Tibial nerve (tissue), 4 donors: Measurements from ENCODE around the gene PSMB3. TPM values are rescaled to one million over a fixed set of nuclear protein-coding genes. Genes with fewer than 3 reads are reported as not detected.

Experiments used
- DNase-seq, 2 donors: peaks; one replicate each; pipeline ENCODE4 v3.0.0-alpha.2; 2019; ENCODE audit warnings: low spot score in 2 of 2
- H3K27ac ChIP-seq, 4 donors: fragments of 200-600 bp; sonication (generic) in 3 of 4; one replicate each; pipeline ENCODE4 v1.5.1; 2017 to 2019; ENCODE audit warnings: mild to moderate bottlenecking in 1 of 4
- H3K27me3 ChIP-seq, 2 donors: fragments of 200-600 bp; sonication (generic) in 1 of 2; one replicate each; pipeline versions ENCODE4 v1.5.1 to v1.6.0; 2017 to 2019
- H3K36me3 ChIP-seq, 3 donors: fragments of 200-600 bp; sonication (generic); one replicate each; pipeline ENCODE4 v1.5.1; 2018 to 2019
- H3K4me1 ChIP-seq, 4 donors: fragments of 200-600 bp; sonication (generic) in 3 of 4; one replicate each; pipeline ENCODE4 v1.5.1; 2017 to 2019
- H3K4me3 ChIP-seq, 4 donors: fragments of 200-600 bp; sonication (generic) in 3 of 4; one replicate each; pipeline ENCODE4 v1.5.1; 2017 to 2019; ENCODE audit warnings: mild to moderate bottlenecking in 1 of 4, moderate library complexity in 1 of 4
- H3K9me3 ChIP-seq, 4 donors: fragments of 200-600 bp; sonication (generic) in 3 of 4; one replicate each; pipeline ENCODE4 v1.5.1; 2017 to 2019
- EP300 ChIP-seq, 2 donors: sonication (generic); formaldehyde crosslinking; IDR thresholded peaks; one replicate each; pipeline ENCODE4 v1.6.1; 2017; ENCODE audit warnings: antibody characterized with exemption in 2 of 2, mild to moderate bottlenecking in 1 of 2
- POLR2A ChIP-seq, 2 donors: fragments of 450-650 bp; IDR thresholded peaks; one replicate each; pipeline ENCODE4 v1.6.1; 2017; ENCODE audit warnings: antibody characterized with exemption in 2 of 2, mild to moderate bottlenecking in 2 of 2, moderate library complexity in 2 of 2
- WGBS, 2 donors: methylation state at CpG; one replicate each; pipeline ENCODE4 v1.1.5; 2018; 5-methylcytosine and 5-hydroxymethylcytosine counted together
- total RNA-seq, 4 donors: library from RNA; depleted of rRNA; stranded (reverse); fragments of >200 nt; gene quantifications; one replicate each; pipeline ENCODE4 v1.1.0, GENCODE V29; 2016
- TF ChIP-seq, protein P1 (sequence below), 5 experiments: fragments of 200-600 bp in 3 of 5; fragments of 450-650 bp in 2 of 5; sonication (generic) in 3 of 5; IDR thresholded peaks; one replicate each; pipeline ENCODE4 v1.5.1; 2016 to 2019; ENCODE audit warnings: antibody characterized with exemption in 5 of 5, mild to moderate bottlenecking in 3 of 5, moderate library complexity in 2 of 5

Gene PSMB3
- total RNA-seq: 100 to 1,000 TPM in 3 of 4 donors, 10 to 100 TPM in 1; 88.8 to 146 (median 141) TPM

DNA sequence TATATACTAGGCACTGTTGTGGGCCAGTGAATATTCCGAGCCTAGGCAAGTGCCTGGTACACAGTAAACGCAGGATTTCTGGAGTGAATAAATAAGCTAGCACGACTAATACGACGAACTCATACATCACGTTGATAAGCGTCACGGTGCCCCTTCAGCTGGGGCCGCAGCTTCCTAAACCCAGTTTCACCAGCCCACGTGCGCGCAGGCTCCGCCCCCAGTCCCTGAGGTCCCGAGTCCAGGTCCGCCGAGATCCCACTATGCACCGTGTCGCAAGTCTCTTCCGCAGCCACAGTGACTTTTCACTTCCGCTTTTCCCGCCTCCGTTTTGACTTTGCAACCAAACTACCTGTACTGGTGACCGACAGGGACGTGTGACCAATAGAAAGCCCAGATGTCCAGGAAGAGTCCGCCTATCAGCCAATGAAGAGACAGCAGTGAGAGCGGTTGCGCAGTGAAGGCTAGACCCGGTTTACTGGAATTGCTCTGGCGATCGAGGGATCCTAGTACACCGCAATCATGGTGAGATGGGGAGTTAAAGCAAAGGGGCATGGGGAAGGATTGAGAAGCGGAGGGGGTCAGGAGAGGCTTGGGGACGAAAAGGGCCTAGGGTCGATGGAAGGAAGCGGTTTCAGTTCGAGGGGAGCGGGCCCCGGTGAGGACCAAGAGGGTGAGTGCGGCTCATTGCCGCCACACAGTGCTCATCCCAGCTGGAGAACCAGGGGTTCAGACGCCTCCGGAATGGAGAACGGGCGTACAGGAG, at the start of gene PSMB3:
Gene PSMB3 (plus strand): TSS at position 434 of the 763 bp plus-strand sequence. CDS start 86 bp downstream, at position 520.
- Histone ChIP-seq H3K4me1 (peaks cover 0 to 60% (median 42%) of the 10 kb centered on the region in 4 donors), H3K4me3 (peak within 1 kb of the TSS; percentile 67 to 87 (median 76)), H3K9me3 (no peaks in the 10 kb centered on the region), H3K36me3 (peaks cover 0 to 35% (median 4%) of the 10 kb centered on the region in 3 donors), H3K27me3 (peaks cover 0 to 3% of the 10 kb centered on the region in 2 donors), H3K27ac (peak within 1 kb of the TSS; percentile 41 to 93 (median 88))
- DNase-seq: peak; percentile 96 to 99
- TF ChIP-seq, protein P1, sequence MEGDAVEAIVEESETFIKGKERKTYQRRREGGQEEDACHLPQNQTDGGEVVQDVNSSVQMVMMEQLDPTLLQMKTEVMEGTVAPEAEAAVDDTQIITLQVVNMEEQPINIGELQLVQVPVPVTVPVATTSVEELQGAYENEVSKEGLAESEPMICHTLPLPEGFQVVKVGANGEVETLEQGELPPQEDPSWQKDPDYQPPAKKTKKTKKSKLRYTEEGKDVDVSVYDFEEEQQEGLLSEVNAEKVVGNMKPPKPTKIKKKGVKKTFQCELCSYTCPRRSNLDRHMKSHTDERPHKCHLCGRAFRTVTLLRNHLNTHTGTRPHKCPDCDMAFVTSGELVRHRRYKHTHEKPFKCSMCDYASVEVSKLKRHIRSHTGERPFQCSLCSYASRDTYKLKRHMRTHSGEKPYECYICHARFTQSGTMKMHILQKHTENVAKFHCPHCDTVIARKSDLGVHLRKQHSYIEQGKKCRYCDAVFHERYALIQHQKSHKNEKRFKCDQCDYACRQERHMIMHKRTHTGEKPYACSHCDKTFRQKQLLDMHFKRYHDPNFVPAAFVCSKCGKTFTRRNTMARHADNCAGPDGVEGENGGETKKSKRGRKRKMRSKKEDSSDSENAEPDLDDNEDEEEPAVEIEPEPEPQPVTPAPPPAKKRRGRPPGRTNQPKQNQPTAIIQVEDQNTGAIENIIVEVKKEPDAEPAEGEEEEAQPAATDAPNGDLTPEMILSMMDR (IDR thresholded peaks at IDR 0.05): peak in 1 of 5 experiments; percentile 53
- TF ChIP-seq EP300 (IDR thresholded peaks at IDR 0.05) (peak in 1 of 2 donors; percentile 89), POLR2A (IDR thresholded peaks at IDR 0.05) (peak; percentile 5 to 28)
- WGBS, 2 donors: 0% methylated on average over 44 of the region's 44 CpGs

DNA sequence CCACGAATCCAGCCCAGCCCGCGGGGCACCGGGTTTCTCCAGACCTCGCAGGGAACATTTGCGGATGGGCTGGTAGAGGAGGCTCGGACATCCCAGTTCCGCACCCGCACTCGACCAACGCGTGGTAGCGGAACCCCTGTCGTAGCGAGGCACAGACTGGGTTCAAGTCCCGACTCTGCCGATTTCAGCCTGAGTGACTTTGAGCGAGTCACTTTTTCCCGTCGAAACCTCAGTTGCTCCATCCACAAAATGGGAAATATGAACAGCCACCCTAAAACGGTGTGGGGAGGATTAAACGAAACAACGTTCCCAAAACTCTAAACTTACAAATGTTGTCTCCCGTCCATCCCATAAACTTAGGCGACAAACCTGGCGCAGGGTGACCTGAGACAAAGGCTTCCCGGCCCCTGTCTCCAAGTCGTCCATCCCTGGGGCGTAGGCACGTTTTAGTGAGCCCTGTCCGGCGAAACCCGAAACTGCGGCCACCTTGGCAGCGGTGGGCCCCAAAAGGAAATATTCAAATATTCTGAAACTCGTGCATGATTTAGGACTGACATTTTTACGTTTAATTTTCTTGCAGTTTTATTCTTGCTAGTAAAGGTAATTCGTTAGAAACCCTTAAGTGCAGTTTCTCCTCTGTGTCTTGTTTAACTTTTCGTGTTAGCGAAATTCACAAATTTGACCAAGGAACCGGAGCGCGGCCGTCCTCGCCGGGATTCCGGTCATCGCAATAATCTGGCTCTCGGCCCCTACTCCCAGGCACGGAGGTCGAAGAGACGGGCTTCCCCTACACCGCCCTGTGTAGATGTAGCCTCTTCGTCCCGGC, 49.4 kb upstream of the PSMB3 start:
- Histone ChIP-seq H3K27ac (peak overlapping the region; percentile 71 to 98 (median 97)), H3K27me3 (no peaks in the 10 kb centered on the region), H3K36me3 (peaks cover 0 to 9% (median 0%) of the 10 kb centered on the region in 3 donors), H3K9me3 (no peaks in the 10 kb centered on the region), H3K4me3 (peak overlapping the region; percentile 66 to 92 (median 81)), H3K4me1 (peaks cover 0 to 62% (median 21%) of the 10 kb centered on the region in 4 donors)
- no peak for DNase-seq
- TF ChIP-seq EP300 (IDR thresholded peaks at IDR 0.05) (no peak), POLR2A (IDR thresholded peaks at IDR 0.05) (no peak)
- TF ChIP-seq, protein P1 (IDR thresholded peaks at IDR 0.05): no peak
- WGBS, 2 donors: 4 to 5% methylated on average over 46 to 54 of the region's 55 CpGs

DNA sequence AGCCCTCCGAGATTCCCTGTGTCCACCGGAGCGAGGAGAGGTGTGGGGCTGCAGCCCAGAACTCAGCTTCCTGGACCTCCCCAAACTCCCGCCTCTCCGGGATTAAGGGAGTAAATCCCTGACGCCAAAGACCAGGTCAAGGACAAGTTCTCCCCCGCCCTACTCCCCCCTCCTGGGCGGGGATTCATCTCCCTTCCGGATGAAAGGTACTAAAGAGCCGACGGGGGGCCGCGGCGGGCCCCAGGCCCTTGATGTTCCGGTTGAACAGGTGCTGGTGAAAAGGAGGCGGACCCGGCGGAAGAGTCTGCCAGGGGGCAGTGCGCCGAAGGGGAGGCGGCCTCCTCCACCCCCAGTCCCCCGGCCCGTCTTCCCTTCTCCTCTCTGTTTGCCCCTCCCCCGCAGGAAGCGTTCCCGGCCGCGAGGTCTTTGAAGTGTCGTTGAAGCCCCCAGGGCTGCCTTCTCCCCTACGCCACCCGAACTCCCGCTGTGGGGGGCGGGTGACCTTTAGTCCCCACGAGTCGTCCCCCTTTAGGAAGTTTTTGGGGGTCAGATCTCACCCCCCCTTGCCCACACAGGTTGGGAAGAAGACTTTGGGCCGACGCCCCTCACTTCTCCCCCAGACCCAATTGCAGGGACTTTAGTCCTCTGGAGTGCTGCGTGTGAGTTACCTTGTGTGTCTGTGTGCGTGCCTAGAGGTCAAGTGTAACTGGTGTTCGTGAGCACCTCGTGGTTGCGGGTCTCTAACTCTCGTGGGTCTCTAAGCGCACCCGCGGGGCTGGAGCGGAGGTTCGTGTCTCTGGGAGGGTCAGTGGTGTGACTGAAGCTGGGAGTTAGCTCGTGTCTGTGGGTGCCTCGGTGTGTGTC, 48.6 kb upstream of the PSMB3 start:
- Histone ChIP-seq H3K36me3 (peaks cover 0 to 14% (median 0%) of the 10 kb centered on the region in 3 donors), H3K9me3 (no peaks in the 10 kb centered on the region), H3K27ac (peak overlapping the region; percentile 89 to 98 (median 97)), H3K4me1 (peaks cover 0 to 60% (median 21%) of the 10 kb centered on the region in 4 donors), H3K27me3 (no peaks in the 10 kb centered on the region), H3K4me3 (peak overlapping the region; percentile 66 to 92 (median 81))
- DNase-seq: peak; percentile 57 to 70
- 0 to 1% methylated on average over 34 to 48 of the region's 50 CpGs for WGBS, 2 donors
- TF ChIP-seq, protein P1 (IDR thresholded peaks at IDR 0.05): no peak
- TF ChIP-seq EP300 (IDR thresholded peaks at IDR 0.05): peak in 1 of 2 donors; percentile 30
- TF ChIP-seq POLR2A (IDR thresholded peaks at IDR 0.05): peak in 1 of 2 donors; percentile 26

DNA sequence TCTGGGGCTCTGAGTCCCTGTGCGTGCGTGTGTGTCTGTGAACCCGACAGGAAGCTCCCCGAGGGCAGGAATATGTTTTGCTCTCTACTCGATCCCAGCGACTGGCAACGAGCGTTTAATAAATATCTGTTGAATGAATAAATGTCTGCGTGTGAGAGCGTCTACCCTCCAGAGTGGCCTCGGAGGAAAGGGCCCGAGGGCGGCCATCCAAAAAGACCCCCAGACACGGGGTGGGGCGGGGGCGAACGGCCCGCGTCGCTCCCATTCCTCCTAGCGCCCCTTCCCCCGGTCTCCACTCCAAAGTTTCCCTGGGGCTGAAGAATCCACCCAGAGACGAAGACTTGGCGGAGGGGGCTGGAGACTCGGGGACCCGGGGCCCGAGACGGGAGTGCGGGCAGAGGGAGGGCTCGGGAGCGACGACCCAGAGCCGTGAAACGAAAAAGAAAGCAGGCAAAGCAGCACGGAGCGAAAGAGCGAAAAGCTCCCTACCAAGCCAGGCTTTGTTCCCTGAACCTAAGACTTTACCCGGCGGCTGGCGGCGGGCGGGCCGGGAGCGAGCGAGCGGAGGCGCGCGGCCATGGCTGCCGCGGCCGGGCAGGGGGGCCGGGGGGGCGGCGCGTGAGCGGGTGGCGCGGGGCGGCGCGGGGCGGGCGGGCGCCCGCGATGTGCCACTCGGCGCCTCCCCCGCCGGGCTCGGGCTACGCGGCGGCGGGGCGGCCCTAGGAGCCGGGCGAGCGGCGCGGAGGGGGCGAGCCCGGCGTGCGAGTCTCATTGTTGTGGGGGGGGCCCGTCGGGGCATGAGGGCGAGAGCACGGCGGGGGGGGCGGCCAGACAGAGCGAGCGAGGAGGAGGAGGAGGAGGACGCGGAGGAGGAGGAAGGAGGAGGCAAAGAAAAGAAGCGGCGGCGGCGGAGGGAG, 47.7 kb upstream of the PSMB3 start, which contains the start of gene MLLT6:
Gene MLLT6 (plus strand): TSS at position 668 of the 917 bp plus-strand sequence. CDS start 360 bp downstream, outside the sequence.
- no peaks in the 10 kb centered on the region for H3K9me3 ChIP-seq
- peak; percentile 72 for DNase-seq
- H3K4me3 ChIP-seq: peak within 1 kb of the TSS; percentile 66 to 92 (median 83)
- H3K36me3 ChIP-seq: peaks cover 0 to 23% (median 0%) of the 10 kb centered on the region in 3 donors
- peaks cover 0 to 51% (median 21%) of the 10 kb centered on the region in 4 donors for H3K4me1 ChIP-seq
- TF ChIP-seq, protein P1 (IDR thresholded peaks at IDR 0.05): no peak
- TF ChIP-seq POLR2A (IDR thresholded peaks at IDR 0.05) (peak in 1 of 2 donors; percentile 45), EP300 (IDR thresholded peaks at IDR 0.05) (peak in 1 of 2 donors; percentile 59)
- 0 to 1% methylated on average over 49 to 59 of the region's 100 CpGs for WGBS, 2 donors
- H3K27ac ChIP-seq: peak within 1 kb of the TSS; percentile 92 to 98 (median 97)
- H3K27me3 ChIP-seq: no peaks in the 10 kb centered on the region
